Brain microvascular endothelial cell (primary cell): Measurements from ENCODE around the gene ZNF674.

ENCODE experiments used
- DNase-seq: peaks from one replicate; pipeline ENCODE4 v3.0.0-alpha.2; 2020
- H3K27ac ChIP-seq: fragments of 250-450 bp; sonication (Bioruptor Pico); 2 replicates; pipeline ENCODE4 v1.5.1; 2020; ENCODE audit warnings: mild to moderate bottlenecking, moderate library complexity
- H3K27me3 ChIP-seq: fragments of 250-450 bp; sonication (Bioruptor Pico); replicated peaks from 2 replicates; pipeline ENCODE4 v1.5.1; 2020; ENCODE audit warnings: mild to moderate bottlenecking
- H3K36me3 ChIP-seq: fragments of 250-450 bp; sonication (Bioruptor Pico); replicated peaks from 2 replicates; pipeline ENCODE4 v1.5.1; 2020; ENCODE audit warnings: mild to moderate bottlenecking
- H3K4me3 ChIP-seq: 2 replicates; pipeline ENCODE4 v1.5.1; 2011; ENCODE audit warnings: low read depth, mild to moderate bottlenecking, control low read depth, low read length, moderate library complexity
- in situ Hi-C: cut with HindIII; loops from 2 replicates; pipeline ENCODE4 v1.10.0; 2017; ENCODE audit warnings: low sequenced_read_pairs, low pct_ligation_motif_present
- TF ChIP-seq, protein P1 (sequence below): IDR thresholded peaks from 2 replicates; pipeline ENCODE4 v1.5.1; 2011; ENCODE audit warnings: low read depth, mild to moderate bottlenecking, moderate library complexity, low read length, control low read depth, inconsistent platforms; ENCODE audit errors: missing control alignments

The ZNF674 gene

DNA sequence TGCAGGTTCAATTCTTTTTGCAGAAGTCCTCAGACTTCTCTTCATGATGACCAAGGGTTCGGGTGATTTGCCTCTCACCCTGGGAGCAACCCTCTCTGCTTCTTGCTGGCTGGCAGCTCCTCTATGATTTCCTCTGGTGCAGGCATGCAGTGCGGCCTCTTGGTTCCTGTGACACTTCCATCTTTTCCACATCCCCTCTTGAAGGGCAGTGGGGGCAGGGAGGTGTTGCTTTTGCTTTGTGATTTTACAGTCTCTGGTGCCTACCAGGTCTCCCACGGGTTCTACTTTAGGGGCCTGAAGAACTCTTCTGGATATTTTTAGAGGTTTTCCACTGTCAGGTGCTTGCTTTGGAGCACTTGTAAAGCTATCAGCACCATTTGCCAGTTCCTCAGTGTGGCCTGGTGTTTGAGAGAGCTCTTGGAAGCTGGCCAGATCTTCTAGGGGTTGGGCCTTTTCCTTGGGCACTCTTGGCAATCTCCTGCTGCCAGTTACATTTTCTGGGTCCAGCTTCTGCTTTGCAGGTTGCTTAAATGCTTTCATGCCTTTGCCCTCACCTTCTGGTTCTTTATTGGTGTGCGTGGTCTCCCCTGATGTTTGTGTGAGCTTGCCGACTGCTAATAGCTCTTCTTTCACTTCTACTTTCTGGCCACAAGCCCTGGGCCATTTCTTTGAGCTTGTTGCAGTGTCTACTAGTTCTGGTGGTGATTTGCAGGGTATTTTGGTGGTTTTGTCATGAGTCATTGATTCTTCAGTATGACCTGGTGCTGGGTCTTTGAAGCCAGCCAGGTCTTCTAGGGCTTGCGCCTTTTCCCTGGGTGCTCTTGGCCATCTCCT, 16.8 kb upstream of the ZNF674 start:
- in situ Hi-C loops, result no loop called here
- no peak overlapping the region for H3K27ac ChIP-seq
- TF ChIP-seq, protein P1, sequence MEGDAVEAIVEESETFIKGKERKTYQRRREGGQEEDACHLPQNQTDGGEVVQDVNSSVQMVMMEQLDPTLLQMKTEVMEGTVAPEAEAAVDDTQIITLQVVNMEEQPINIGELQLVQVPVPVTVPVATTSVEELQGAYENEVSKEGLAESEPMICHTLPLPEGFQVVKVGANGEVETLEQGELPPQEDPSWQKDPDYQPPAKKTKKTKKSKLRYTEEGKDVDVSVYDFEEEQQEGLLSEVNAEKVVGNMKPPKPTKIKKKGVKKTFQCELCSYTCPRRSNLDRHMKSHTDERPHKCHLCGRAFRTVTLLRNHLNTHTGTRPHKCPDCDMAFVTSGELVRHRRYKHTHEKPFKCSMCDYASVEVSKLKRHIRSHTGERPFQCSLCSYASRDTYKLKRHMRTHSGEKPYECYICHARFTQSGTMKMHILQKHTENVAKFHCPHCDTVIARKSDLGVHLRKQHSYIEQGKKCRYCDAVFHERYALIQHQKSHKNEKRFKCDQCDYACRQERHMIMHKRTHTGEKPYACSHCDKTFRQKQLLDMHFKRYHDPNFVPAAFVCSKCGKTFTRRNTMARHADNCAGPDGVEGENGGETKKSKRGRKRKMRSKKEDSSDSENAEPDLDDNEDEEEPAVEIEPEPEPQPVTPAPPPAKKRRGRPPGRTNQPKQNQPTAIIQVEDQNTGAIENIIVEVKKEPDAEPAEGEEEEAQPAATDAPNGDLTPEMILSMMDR, result no peak
- H3K4me3 ChIP-seq, result no peak overlapping the region
- DNase-seq, result no peak
- H3K27me3 ChIP-seq, result no peaks in the 10 kb centered on the region
- H3K36me3 ChIP-seq, result no peaks in the 10 kb centered on the region

DNA sequence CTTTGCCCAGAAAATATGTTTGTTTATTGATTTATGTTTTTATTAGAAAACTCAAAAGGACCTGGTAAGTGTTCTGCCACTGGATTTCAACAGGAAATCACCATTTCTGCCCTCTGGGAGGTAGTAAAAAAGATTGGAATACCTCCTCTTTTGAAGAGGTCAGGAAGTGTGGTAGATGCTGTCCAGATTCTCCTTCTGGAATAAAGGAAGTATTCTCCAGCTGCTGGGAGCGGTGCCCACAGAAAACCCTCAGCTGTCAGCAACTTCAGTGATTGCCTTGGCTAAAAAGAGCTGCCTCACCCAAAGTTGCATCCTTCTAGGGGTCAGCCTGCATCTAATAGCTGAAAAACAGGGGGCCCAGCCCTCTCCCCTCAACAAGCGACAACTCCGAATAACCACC, 13.8 kb upstream of the ZNF674 start:
- Histone ChIP-seq H3K36me3 (no peaks in the 10 kb centered on the region), H3K27me3 (no peaks in the 10 kb centered on the region), H3K4me3 (no peak overlapping the region), H3K27ac (no peak overlapping the region)
- DNase-seq, result no peak
- TF ChIP-seq, protein P1, result no peak
- in situ Hi-C loops, result no loop called here

DNA sequence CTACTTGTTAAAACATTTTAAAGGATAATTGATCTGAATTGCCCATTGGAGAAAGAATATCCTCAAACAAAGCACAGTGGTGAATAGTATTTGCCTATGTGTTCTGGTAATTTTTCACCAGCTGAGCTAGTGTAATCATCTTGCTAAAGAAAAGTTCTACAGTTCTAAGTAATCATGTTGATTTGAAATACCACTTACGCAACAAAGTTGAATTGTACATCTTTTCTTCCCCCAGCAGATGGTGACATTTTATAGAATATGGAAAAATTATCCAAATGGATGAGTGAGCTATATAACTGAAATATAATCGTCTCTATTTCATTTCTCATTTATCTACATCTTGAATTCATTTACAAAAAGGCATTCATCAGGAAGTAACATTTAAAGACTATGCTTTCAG, 9.7 kb upstream of the ZNF674 start:
- Histone ChIP-seq H3K27me3 (no peaks in the 10 kb centered on the region), H3K4me3 (no peak overlapping the region), H3K36me3 (no peaks in the 10 kb centered on the region), H3K27ac (no peak overlapping the region)
- in situ Hi-C loops, result no loop called here
- TF ChIP-seq, protein P1, result no peak
- no peak for DNase-seq

DNA sequence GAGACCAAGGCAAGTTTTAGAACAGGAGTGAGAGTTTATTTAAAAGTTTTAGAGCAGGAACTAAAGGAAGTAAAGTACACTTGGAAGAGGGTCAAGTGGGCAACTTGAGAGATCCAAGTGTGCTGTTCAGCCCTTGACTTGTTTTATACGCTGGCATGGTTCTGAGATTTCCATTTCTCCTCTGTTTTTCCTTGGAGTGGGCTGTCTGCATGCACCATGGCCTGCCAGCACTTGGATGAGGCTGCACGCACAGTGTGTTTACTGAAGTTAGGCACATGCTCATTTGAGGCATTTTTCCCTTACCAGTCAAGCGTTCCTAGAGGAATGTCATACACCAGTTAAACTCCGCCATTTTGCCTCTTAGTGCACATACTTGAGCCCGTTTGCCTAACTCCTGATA, 8.7 kb upstream of the ZNF674 start:
- TF ChIP-seq, protein P1, result no peak
- Histone ChIP-seq H3K4me3 (no peak overlapping the region), H3K36me3 (no peaks in the 10 kb centered on the region), H3K27ac (no peak overlapping the region), H3K27me3 (no peaks in the 10 kb centered on the region)
- DNase-seq, result no peak
- in situ Hi-C loops, result no loop called here

DNA sequence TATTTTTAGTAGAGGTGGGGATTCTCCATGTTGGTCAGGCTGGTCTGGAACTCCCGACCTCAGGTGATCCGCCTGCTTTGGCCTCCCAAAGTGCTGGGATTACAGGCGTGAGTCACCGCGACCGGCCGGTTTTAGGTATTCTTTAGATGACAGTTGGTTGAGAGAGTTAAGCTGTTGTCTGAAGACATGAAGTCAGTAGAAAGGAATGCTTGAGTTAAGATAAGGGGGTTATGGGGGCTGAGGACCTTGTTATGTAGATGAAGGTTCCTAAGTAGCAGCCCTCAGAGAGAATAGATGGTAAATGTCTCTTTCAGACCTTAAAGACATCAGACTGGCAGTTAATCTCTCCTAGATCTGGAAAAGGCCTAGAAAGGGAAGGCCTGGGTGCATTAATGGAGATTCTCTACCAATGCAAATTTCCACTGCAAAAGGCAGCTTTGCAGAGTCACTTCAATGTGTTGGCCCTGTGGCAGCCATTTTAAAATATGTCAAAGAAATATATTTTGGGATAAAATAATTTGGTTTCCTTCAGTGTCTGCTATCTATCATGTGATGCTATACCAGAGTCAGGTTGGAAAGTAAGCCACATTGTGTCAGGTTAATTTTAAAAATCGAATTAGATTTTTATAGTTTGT, 6.4 kb upstream of the ZNF674 start:
- TF ChIP-seq, protein P1, result no peak
- Histone ChIP-seq H3K36me3 (peaks cover 2% of the 10 kb centered on the region), H3K4me3 (no peak overlapping the region), H3K27me3 (no peaks in the 10 kb centered on the region), H3K27ac (peak overlapping the region; percentile 78)
- in situ Hi-C loops, result no loop called here
- DNase-seq, result peak; percentile 77
